ENCODE data around the gene RPLP2. TPM values are rescaled to one million over a fixed set of nuclear protein-coding genes. Genes with fewer than 3 reads are reported as not detected.

RPLP2 gene
- total RNA-seq, 1 donor from 2014 or later: 2,188 TPM

DNA sequence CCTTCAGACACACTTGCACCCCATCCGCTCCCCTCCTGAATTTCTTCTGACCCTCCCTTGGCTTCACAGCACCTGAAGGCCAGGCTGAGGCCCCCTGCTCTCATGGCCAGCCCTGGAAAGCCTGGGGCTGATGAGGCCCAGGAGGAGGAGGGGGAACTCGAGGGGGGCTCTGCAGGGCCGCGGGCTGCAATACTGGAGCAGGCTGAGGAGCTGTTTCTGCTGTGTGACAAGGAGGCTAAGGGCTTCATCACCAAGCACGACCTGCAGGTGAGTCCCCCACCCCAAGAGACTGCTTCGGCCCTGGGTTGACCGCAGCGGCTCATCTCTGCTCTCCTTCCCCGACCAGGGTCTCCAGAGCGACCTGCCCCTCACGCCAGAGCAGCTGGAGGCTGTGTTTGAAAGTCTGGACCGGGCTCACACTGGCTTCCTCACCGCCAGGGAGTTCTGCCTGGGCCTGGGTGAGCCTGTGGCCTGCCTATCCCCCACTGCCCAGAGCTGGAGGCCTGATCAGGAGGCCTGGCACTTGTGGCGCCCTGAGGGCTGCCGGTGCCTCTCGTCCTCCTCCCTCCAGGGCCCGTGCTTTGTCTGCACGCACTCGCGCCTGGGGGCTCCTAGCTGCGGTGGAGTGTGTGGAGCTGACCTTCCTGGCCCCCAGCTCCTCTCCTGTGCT, 18.9 kb downstream of the RPLP2 start:
- peak; percentile 41 for DNase-seq (ENCODE audit: low spot score)
- peaks cover 18% of the 10 kb centered on the region for H3K4me1 Mint-ChIP-seq (ENCODE audit: unreplicated experiment)
- H3K27ac Mint-ChIP-seq (ENCODE audit: unreplicated experiment): no peak overlapping the region
- TF ChIP-seq, protein P1, sequence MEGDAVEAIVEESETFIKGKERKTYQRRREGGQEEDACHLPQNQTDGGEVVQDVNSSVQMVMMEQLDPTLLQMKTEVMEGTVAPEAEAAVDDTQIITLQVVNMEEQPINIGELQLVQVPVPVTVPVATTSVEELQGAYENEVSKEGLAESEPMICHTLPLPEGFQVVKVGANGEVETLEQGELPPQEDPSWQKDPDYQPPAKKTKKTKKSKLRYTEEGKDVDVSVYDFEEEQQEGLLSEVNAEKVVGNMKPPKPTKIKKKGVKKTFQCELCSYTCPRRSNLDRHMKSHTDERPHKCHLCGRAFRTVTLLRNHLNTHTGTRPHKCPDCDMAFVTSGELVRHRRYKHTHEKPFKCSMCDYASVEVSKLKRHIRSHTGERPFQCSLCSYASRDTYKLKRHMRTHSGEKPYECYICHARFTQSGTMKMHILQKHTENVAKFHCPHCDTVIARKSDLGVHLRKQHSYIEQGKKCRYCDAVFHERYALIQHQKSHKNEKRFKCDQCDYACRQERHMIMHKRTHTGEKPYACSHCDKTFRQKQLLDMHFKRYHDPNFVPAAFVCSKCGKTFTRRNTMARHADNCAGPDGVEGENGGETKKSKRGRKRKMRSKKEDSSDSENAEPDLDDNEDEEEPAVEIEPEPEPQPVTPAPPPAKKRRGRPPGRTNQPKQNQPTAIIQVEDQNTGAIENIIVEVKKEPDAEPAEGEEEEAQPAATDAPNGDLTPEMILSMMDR (IDR thresholded peaks at IDR 0.05; ENCODE audit: unreplicated experiment): no peak
- no peaks in the 10 kb centered on the region for H3K36me3 Mint-ChIP-seq (ENCODE audit: low read depth, unreplicated experiment)
- peak overlapping the region; percentile 80 for H3K4me3 Mint-ChIP-seq (ENCODE audit: unreplicated experiment)
- peaks cover 12% of the 10 kb centered on the region for H3K27me3 Mint-ChIP-seq (ENCODE audit: unreplicated experiment)
- H3K9me3 Mint-ChIP-seq (ENCODE audit: unreplicated experiment): no peaks in the 10 kb centered on the region

DNA sequence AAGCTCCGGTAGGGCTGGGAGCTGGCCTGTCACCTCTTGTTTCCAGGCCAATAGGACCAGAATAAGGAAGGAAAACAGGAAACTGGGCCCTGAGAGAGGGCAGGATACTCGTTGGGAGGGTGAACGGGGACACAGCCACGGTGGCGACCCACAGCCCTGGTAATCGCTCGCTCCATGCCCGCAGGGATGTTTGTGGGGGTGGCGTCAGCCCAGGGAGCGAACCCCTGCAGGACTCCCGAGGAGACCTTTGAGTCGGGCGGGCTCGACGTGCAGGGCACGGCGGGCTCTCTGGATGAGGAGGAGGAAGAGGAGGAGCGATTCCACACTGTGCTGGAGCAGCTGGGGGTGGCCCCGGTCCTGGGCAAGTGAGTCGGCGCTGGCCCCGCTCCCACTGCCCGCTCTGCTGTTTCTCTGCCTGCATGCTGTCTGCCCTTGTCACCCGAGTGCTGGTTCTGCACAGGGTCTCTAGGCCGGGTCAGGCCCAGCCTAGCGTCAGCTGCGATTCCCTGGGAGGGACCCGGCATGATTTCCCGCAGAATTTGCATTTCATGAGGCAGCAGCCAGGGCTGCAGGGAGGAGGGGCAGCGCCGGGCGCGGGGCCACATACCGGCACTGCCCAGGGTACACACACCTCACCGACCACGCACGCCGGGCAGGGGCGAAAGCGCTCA, 19.5 kb downstream of the RPLP2 start:
- Mint-ChIP-seq H3K4me1 (ENCODE audit: unreplicated experiment) (peaks cover 21% of the 10 kb centered on the region), H3K27ac (ENCODE audit: unreplicated experiment) (no peak overlapping the region), H3K9me3 (ENCODE audit: unreplicated experiment) (no peaks in the 10 kb centered on the region), H3K27me3 (ENCODE audit: unreplicated experiment) (peaks cover 17% of the 10 kb centered on the region), H3K36me3 (ENCODE audit: low read depth, unreplicated experiment) (no peaks in the 10 kb centered on the region), H3K4me3 (ENCODE audit: unreplicated experiment) (peak overlapping the region; percentile 80)
- TF ChIP-seq, protein P1 (IDR thresholded peaks at IDR 0.05; ENCODE audit: unreplicated experiment): no peak
- peak; percentile 48 for DNase-seq (ENCODE audit: low spot score)

DNA sequence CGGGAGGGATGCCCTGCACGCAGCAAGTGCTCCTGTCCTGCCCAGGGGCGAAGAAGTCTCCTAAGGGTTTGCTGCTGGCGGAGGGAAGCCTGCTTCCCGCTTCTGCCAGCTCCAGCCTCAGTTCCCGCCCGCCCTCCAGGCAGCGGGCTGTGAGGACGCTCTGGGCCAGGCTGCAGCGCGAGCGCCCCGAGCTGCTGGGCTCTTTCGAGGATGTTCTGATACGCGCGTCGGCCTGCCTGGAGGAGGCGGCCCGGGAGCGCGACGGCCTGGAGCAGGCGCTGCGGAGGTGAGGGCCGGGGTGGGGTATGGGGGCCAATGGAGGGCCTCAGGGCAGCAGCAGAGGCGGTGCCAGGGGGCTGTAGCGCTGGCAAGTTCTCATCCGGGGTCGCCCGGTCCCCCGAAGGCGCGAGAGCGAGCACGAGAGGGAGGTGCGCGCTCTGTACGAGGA, 20.1 kb downstream of the RPLP2 start:
- Mint-ChIP-seq H3K9me3 (ENCODE audit: unreplicated experiment) (no peaks in the 10 kb centered on the region), H3K36me3 (ENCODE audit: low read depth, unreplicated experiment) (no peaks in the 10 kb centered on the region), H3K27ac (ENCODE audit: unreplicated experiment) (no peak overlapping the region), H3K4me1 (ENCODE audit: unreplicated experiment) (peaks cover 21% of the 10 kb centered on the region), H3K4me3 (ENCODE audit: unreplicated experiment) (peak overlapping the region; percentile 80), H3K27me3 (ENCODE audit: unreplicated experiment) (peaks cover 18% of the 10 kb centered on the region)
- TF ChIP-seq, protein P1 (IDR thresholded peaks at IDR 0.05; ENCODE audit: unreplicated experiment): no peak
- DNase-seq (ENCODE audit: low spot score): peak; percentile 27

DNA sequence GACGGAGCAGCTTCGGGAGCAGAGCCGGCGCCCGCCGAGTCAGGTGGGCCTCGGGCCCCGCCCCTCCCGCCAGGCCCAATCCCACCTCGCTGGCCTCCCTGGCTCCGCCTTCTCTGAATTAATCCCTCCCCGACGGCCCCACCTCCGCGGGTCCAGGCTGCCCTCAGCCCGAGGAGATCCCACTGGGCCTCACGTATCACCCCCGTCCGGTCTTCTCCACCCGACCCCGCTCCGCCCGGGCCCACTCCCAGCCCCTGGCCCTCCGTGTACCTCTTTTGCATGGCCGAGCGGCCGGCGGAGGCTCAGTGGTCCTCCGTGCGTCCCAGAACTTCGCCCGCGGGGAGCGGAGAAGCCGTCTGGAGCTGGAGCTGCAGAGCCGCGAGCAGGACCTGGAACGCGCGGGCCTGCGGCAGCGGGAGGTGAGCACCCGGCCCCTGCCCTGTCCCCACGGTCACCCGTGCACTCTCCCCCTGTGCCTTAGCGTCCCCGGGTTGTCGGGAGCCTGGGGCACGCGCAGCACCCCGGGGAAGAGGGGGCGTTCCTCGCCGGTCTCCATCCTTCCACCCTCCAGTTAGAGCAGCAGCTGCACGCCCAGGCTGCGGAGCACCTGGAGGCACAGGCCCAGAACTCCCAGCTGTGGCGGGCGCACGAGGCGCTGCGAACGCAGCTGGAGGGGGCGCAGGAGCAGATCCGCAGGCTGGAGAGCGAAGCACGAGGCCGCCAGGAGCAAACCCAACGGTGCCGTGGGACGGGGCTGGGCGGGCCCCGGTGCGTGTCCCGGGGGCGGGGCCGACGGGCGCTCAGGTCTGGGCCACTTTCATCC, 20.7 kb downstream of the RPLP2 start:
- peaks cover 21% of the 10 kb centered on the region for H3K4me1 Mint-ChIP-seq (ENCODE audit: unreplicated experiment)
- no peak overlapping the region for H3K27ac Mint-ChIP-seq (ENCODE audit: unreplicated experiment)
- H3K36me3 Mint-ChIP-seq (ENCODE audit: low read depth, unreplicated experiment): no peaks in the 10 kb centered on the region
- TF ChIP-seq, protein P1 (IDR thresholded peaks at IDR 0.05; ENCODE audit: unreplicated experiment): no peak
- no peaks in the 10 kb centered on the region for H3K9me3 Mint-ChIP-seq (ENCODE audit: unreplicated experiment)
- DNase-seq (ENCODE audit: low spot score): peak; percentile 79
- H3K4me3 Mint-ChIP-seq (ENCODE audit: unreplicated experiment): no peak overlapping the region
- H3K27me3 Mint-ChIP-seq (ENCODE audit: unreplicated experiment): peaks cover 18% of the 10 kb centered on the region

Measured in endothelial cell (in vitro differentiated cells).